ENCODE measurements around the gene ABHD5. TPM values are rescaled to one million over a fixed set of nuclear protein-coding genes. Genes with fewer than 3 reads are reported as not detected.

The ABHD5 gene
- 16.4 to 23.3 TPM (median 18.3 TPM) in 5 replicates for total RNA-seq (2022; extraction: Qiagen RNA extraction; ENCODE audit: low read depth)

GRCh38 chr3:43690400-43691119 is at the start of gene ABHD5:
TSS of gene ABHD5 (plus strand) at chr3:43690938. CDS start at chr3:43690993, 55 bp downstream.

Other genes starting within 250 kb of the ABHD5 start
- 15.1 to 21.5 TPM (median 20.3 TPM) in 5 replicates for gene ANO10, start 68.9 kb upstream of the ABHD5 start, total RNA-seq (2022; extraction: Qiagen RNA extraction; ENCODE audit: low read depth)